GM21367 (cell line): ENCODE data around the gene RGS7BP.

Experiments used
- ATAC-seq: cut with Tn5 transposase; IDR thresholded peaks from one replicate; pipeline ENCODE4 v1.9.1; 2021; ENCODE audit not compliant: unreplicated experiment

Gene RGS7BP

GRCh38 chr5:64505769-64506566, at the start of gene RGS7BP:
RGS7BP (plus strand) TSS chr5:64506015; CDS start chr5:64506625, 610 bp downstream.
- ATAC-seq, result peak; percentile 43

DNA sequence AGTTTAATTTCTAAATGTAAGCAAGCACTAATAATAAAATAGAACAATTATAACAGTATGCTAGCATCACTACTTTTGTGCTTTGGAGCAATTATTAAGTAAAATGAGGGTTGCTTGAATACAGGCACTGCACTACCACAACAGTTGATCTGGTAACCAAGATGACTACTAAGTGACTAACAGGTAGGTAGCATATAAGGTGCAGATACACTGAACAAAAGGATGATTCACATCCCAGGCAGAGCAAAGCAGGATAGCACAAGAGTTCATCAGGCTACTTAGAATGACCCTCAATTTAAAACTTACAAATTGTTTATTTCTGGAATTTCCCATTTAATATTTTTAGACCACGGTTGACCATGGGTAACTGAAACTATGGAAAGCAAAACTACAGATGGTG, 48.0 kb upstream of the RGS7BP start:
- ATAC-seq, result no peak

GRCh38 chr5:64458948-64459347, 46.9 kb upstream of the RGS7BP start:
- ATAC-seq, result no peak

DNA sequence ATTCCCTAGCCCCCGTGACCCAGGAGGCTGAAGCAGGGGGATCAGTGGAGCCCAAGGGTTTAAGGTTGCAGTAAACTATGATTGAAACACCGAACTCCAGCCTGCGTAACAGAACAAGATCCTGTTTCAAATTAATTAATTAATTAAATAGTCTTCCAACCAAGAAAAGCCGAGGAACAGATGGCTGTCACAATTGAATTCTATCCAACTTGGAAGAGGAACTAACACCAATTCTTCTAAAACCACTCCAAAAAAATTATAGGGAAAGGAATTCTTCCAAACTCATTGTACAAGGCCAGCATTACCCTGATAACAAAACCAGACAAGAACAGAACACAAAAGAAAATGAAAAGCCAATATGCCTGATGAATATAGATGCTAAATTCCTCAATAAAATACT, 43.4 kb upstream of the RGS7BP start:
- no peak for ATAC-seq

- no peak for ATAC-seq
These were observed 19.7 kb upstream of the RGS7BP start for GRCh38 chr5:64486163-64486562.

DNA sequence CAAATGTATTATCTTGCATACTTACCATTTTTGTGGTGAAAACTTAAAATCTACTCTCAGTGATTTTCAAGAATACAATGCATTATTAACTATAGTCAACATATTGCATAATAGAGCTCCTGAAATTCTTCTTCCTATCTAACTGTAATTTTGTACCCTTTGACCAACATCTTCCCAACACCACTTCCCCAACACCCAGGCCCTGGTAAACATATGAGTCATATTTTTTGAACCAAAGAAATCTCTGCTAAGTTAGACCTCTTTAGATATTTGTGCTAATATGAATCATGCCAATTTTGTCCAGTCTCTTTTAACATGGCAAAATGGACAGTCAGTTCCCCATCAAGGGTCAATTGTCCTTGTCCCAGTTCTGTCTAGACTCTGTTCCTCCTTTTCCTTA, 18.5 kb upstream of the RGS7BP start:
- ATAC-seq, result no peak

DNA sequence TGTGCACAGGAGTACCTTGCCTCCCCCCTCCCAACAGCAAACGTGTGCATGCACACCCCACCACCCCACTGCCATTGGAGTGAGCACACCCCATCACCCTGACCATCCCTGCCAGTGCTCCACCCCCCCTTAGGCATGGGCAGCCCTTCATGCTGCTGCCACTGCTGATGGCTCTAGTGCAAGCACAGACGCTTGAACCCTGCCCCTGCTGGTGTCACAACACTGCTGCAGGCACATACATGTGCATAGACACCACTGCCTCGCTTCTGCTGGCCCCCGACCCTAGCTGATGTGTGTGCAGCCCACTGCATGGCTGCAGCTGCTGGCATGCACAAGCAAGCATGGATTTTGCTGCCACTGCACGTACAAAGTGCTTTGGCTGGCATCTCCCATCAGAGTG, 16.0 kb upstream of the RGS7BP start:
- no peak for ATAC-seq

DNA sequence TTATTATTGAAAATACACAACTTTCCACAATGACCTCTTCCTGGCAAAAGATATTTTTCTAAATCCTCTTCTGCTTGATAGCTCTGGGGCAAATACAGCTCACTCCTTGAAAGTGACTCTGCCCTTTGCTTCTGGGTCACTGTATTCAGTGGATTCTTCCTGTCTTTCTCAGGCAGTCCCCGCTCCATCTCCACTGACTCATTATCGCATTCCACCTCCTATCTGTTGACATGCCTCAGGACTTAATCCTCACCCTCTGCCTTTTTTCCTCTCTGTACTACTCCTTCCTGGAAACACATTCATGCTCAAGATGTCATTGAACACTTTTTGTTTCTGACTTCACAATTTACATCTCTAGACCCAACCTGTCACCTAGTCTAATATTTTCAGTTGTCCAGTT, 8.4 kb upstream of the RGS7BP start:
- no peak for ATAC-seq

DNA sequence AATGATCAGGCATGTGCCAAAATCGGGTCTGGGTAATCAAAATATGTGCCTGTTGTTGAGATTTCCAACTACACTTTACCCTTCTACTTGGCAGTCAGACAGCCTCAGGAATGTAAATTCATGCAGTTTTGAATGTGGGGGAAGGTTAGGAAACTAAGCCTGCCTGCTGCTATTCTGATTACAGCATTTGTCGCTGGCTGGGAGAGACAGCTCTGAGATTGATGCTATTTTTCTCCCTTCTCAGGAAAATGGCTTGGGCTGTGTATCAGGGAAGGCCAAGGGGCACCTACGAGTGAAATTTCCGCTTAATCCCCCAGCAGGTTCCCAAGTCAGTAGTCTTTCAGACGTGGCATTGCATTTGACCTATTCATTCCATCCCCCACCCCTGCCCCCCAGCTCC, 3.6 kb upstream of the RGS7BP start:
- no peak for ATAC-seq

- no peak for ATAC-seq
These were observed 900 bp downstream of the RGS7BP start for GRCh38 chr5:64506567-64507263.

DNA sequence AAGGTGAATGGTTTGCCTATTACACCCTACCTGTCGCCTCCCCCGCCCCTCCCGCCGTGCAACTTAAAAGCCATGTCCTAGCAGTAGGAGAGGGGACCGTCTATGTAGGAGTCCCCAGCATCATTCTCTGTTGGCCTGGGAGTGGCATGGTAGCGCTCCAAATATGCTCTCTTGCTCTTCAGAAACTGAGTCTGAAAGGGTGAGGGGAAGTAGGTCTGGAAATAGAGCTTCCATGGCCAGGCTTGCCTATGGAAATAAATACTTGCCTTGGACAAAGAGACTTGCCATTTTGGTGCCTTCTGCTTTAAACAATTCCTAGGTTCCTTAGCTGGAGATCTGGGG, 1.4 kb downstream of the RGS7BP start:
- no peak for ATAC-seq

DNA sequence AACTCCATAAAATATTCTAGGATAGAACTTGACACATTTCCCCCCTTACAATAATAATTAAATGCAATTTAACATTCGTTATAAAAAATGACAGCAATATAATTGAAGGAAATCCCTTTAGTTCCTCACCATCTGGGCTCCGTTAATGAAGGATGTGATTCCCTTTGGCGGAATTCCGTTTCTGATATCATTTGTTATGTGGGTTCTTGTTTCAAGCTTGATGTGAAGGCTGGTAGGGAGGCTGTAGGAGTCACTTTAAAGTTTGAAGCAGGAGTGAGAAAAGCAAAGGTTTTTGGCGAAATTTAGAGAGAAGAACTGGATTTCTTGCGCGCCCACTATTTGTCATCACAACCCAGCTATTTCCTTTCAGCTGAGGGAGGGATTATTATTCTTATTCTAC, 4.0 kb downstream of the RGS7BP start:
- no peak for ATAC-seq

DNA sequence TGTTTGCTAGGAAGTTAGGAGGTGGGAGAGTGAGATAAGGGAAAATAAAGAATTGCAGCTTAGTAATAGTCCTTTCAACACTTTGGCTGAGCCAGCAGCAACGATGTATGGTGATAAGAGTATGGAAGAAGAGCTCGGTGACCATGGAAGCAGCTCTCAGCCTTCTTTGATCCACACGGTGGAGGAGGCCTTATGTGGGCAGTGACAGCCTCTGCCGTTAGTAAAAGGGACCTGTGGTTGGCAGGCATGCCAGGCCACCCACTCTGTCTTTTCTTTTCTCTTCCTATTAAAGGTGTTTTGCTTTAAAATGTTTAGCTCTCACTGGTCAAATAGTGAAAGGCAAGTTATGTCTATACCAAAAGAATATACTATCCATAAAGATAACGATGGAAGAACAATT, 7.7 kb downstream of the RGS7BP start:
- no peak for ATAC-seq

GRCh38 chr5:64514612-64515011, 8.8 kb downstream of the RGS7BP start:
- no peak for ATAC-seq

DNA sequence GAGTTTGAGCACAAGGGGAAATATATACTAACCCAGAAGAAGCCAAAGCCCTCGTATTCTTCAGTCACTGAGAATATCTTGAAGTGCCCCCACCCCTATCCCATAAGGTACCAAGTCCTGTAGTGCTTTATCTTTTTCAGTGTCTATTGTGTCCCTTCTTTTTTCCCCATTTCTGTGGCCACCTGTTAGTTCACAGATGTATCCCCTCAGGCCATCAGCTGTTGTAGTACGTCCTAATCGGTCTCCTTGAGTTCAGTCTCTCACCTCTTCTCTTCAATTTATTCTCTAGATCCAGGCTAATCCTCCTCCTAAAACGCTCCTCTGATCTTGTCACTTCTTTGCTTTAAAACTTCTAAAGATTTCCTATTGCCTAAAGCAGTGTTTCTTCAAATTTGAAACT, 10.4 kb downstream of the RGS7BP start:
- no peak for ATAC-seq

DNA sequence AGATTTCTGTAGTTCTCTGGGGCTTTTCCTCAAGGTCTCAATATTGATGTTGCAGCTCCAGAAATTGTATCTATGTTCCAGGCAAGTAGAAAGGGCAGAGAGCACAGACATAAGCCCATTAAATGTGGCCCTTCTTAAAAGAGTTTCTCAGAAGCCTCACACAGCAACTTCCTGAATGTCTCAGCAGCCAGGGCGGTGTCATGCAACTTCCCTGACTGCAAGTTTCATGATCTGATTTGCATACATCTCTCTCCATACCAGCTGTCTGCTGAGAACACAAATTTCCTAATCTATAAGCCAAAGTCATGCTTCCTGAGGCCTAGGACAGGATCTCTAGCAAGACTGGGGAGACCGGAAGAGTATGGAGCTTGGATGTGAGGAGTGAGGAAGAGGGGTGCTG, 13.0 kb downstream of the RGS7BP start:
- ATAC-seq, result peak; percentile 97

GRCh38 chr5:64519263-64519662, 13.4 kb downstream of the RGS7BP start:
- no peak for ATAC-seq

GRCh38 chr5:64526734-64527439, 21.1 kb downstream of the RGS7BP start:
- ATAC-seq, result no peak

- no peak for ATAC-seq
These were observed 24.3 kb downstream of the RGS7BP start for GRCh38 chr5:64530076-64530475.

GRCh38 chr5:64532212-64532611, 26.4 kb downstream of the RGS7BP start:
- no peak for ATAC-seq

DNA sequence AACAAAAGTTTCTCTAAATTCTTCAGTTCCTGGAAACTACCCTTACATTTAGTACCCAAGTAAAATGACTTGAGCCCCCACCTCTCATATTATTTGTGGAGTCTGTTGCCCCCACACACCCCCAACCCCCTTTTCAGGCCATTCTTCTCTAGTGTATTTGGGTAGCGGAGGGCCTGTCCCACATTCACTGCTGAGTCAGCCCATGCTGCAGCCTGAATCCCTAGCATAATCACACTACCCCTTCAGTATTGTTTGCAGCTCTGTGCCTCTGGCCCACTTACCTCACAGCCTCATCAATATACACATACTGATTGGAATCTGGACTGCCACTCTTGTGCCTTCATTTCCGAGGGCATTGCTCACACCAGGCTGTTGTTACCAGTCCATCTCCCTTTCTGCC, 26.8 kb downstream of the RGS7BP start:
- no peak for ATAC-seq

DNA sequence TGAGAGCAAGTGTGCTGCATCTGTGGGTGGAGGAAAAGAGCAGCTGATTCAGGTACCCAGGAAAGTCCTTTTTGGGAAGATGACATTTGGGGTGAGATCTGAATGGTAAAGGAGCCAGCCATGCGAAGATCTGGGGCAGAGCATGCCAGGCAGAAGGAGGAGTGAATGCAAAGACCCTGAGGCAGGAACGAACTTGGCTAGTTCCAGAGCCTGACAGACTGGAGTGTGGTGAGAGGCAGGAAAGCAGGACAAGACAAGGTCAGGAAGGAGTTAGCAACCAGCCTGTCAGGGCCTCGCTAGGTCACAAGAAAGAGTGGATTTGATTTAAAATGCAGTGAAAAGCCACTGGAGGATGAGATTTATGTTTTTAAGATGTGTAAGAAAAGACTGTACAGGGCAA, 28.2 kb downstream of the RGS7BP start:
- ATAC-seq, result no peak
